Vagina (tissue), 2 donors: ENCODE measurements around the gene MAML3. TPM values are rescaled to one million over a fixed set of nuclear protein-coding genes. Genes with fewer than 3 reads are reported as not detected.

ENCODE experiments used
- DNase-seq, 2 donors: peaks; one replicate each; pipeline ENCODE4 v3.0.0-alpha.2; 2017; ENCODE audit errors: extremely low spot score in 2 of 2
- H3K27ac ChIP-seq: fragments of 200-600 bp; sonication (generic); one replicate; pipeline ENCODE4 v1.5.1; 2019
- H3K27me3 ChIP-seq: fragments of 200-600 bp; sonication (generic); one replicate; pipeline ENCODE4 v1.5.1; 2019
- H3K36me3 ChIP-seq, 2 donors: fragments of 200-600 bp; sonication (generic); one replicate each; pipeline ENCODE4 v1.5.1; 2017 to 2019
- H3K4me1 ChIP-seq: fragments of 200-600 bp; sonication (generic); one replicate; pipeline ENCODE4 v1.5.1; 2019
- H3K4me3 ChIP-seq, 2 donors: fragments of 200-600 bp; sonication (generic); 1 replicate in 1 of 2; 2 replicates in 1 of 2; pipeline ENCODE4 v1.5.1; 2016 to 2019
- H3K9me3 ChIP-seq: fragments of 200-600 bp; sonication (generic); one replicate; pipeline ENCODE4 v1.5.1; 2019
- CTCF ChIP-seq, 3 experiments: fragments of 450-650 bp in 2 of 3; fragments of 200-600 bp in 1 of 3; sonication (generic) in 1 of 3; IDR thresholded peaks; one replicate each; pipeline ENCODE4 v1.5.1; 2017 to 2019; ENCODE audit warnings: antibody characterized with exemption in 3 of 3, mild to moderate bottlenecking in 2 of 3, moderate library complexity in 2 of 3
- POLR2A ChIP-seq, 2 donors: fragments of 450-650 bp; IDR thresholded peaks; one replicate each; pipeline ENCODE4 v1.6.1; 2017; ENCODE audit warnings: antibody characterized with exemption in 2 of 2, mild to moderate bottlenecking in 2 of 2, moderate library complexity in 2 of 2
- POLR2AphosphoS5 ChIP-seq, 2 donors: sonication (generic); formaldehyde crosslinking; IDR thresholded peaks; one replicate each; pipeline ENCODE4 v1.9.0; 2017; ENCODE audit warnings: antibody characterized with exemption in 2 of 2, mild to moderate bottlenecking in 2 of 2, low read depth in 1 of 2; ENCODE audit not compliant: insufficient read depth in 1 of 2
- intact Hi-C: fragments of 100-400 bp; cut with DNase I; formaldehyde crosslinking; loops from one replicate; pipeline ENCODE4 v1.15.1; 2023
- total RNA-seq: library from RNA; depleted of rRNA; stranded (reverse); fragments of >200 nt; gene quantifications from one replicate; pipeline ENCODE4 v1.2.3, GENCODE V29; 2016

Gene MAML3
- total RNA-seq, 1 donor from 2014 or later, result 16.2 TPM

GRCh38 chr4:140005699-140006098 is 148.3 kb downstream of the MAML3 start:
- no peak overlapping the region for H3K27ac ChIP-seq

GRCh38 chr4:140004922-140005627 is 148.9 kb downstream of the MAML3 start:
- intact Hi-C loops, result loop anchor here (10.0 kb wide), 1 partner anchor 190 kb away; no protein-coding TSS in a partner anchor
- H3K4me1 ChIP-seq, result peaks cover 12% of the 10 kb centered on the region
- no peaks in the 10 kb centered on the region for H3K36me3 ChIP-seq
- TF ChIP-seq CTCF (IDR thresholded peaks at IDR 0.05) (no peak), POLR2AphosphoS5 (IDR thresholded peaks at IDR 0.05; ENCODE audit: insufficient read depth in 1 of 2, low read depth in 1 of 2) (no peak), POLR2A (IDR thresholded peaks at IDR 0.05) (no peak)
- H3K4me3 ChIP-seq, result peak overlapping the region; percentile 29 to 41
- H3K9me3 ChIP-seq, result no peaks in the 10 kb centered on the region
- no peaks in the 10 kb centered on the region for H3K27me3 ChIP-seq
- peak overlapping the region; percentile 43 for H3K27ac ChIP-seq
- no peak for DNase-seq

More at GRCh38 chr4:140005699-140006098, 148.3 kb downstream of the MAML3 start:
- TF ChIP-seq CTCF (IDR thresholded peaks at IDR 0.05), result no peak
- no peak for TF ChIP-seq POLR2AphosphoS5 (IDR thresholded peaks at IDR 0.05; ENCODE audit: insufficient read depth in 1 of 2, low read depth in 1 of 2)
- TF ChIP-seq POLR2A (IDR thresholded peaks at IDR 0.05), result no peak
- Histone ChIP-seq H3K27me3 (no peaks in the 10 kb centered on the region), H3K9me3 (no peaks in the 10 kb centered on the region), H3K4me3 (no peak overlapping the region), H3K4me1 (peaks cover 12% of the 10 kb centered on the region), H3K36me3 (no peaks in the 10 kb centered on the region)
- DNase-seq, result no peak
- intact Hi-C loops, result loop anchor here (10.0 kb wide), 1 partner anchor 191 kb away; no protein-coding TSS in a partner anchor

GRCh38 chr4:140004549-140004895 is 149.5 kb downstream of the MAML3 start:
- peak overlapping the region; percentile 29 to 41 for H3K4me3 ChIP-seq
- TF ChIP-seq POLR2A (IDR thresholded peaks at IDR 0.05) (no peak), POLR2AphosphoS5 (IDR thresholded peaks at IDR 0.05; ENCODE audit: insufficient read depth in 1 of 2, low read depth in 1 of 2) (no peak), CTCF (IDR thresholded peaks at IDR 0.05) (no peak)
- no peak for DNase-seq
- H3K4me1 ChIP-seq, result peaks cover 12% of the 10 kb centered on the region
- no peaks in the 10 kb centered on the region for H3K9me3 ChIP-seq
- H3K27me3 ChIP-seq, result no peaks in the 10 kb centered on the region
- intact Hi-C loops, result loop anchor here (10.0 kb wide), 1 partner anchor 190 kb away; no protein-coding TSS in a partner anchor
- peak overlapping the region; percentile 43 for H3K27ac ChIP-seq
- no peaks in the 10 kb centered on the region for H3K36me3 ChIP-seq

- intact Hi-C loops, result loop anchor here (10.0 kb wide), 1 partner anchor 189 kb away; no protein-coding TSS in a partner anchor
- Histone ChIP-seq H3K27ac (peak overlapping the region; percentile 43), H3K4me3 (peak overlapping the region; percentile 29 to 41), H3K36me3 (no peaks in the 10 kb centered on the region), H3K27me3 (no peaks in the 10 kb centered on the region), H3K9me3 (no peaks in the 10 kb centered on the region), H3K4me1 (peaks cover 12% of the 10 kb centered on the region)
- no peak for DNase-seq
- TF ChIP-seq POLR2AphosphoS5 (IDR thresholded peaks at IDR 0.05; ENCODE audit: insufficient read depth in 1 of 2, low read depth in 1 of 2), result no peak
Measured at GRCh38 chr4:140003876-140004548, 150.0 kb downstream of the MAML3 start.

- no peaks in the 10 kb centered on the region for H3K9me3 ChIP-seq
- intact Hi-C loops, result loop anchor here (10.0 kb wide), 1 partner anchor 185 kb away; no protein-coding TSS in a partner anchor
- H3K27me3 ChIP-seq, result no peaks in the 10 kb centered on the region
- peaks cover 12% of the 10 kb centered on the region for H3K4me1 ChIP-seq
- no peaks in the 10 kb centered on the region for H3K36me3 ChIP-seq
- TF ChIP-seq POLR2A (IDR thresholded peaks at IDR 0.05), result no peak
- no peak overlapping the region for H3K27ac ChIP-seq
- DNase-seq, result no peak
- H3K4me3 ChIP-seq, result no peak overlapping the region
Measured at GRCh38 chr4:140000232-140000631, 153.8 kb downstream of the MAML3 start.
